GM12878 (cell line): ENCODE results near the gene PDGFA. TPM values are rescaled to one million over a fixed set of nuclear protein-coding genes. Genes with fewer than 3 reads are reported as not detected.

ENCODE experiments used
- ATAC-seq: fragments of 200-7000 bp; cut with Tn5 transposase; 3 replicates; pipeline ENCODE4 v1.9.1; 2020; ENCODE audit warnings: mild to moderate bottlenecking, moderate library complexity
- BruUV-seq: library from RNA; stranded (reverse); fragments of 400-500 nt; replicated peaks from 2 replicates; lab custom pipeline; 2021; lab: Mats Ljungman, UMichigan
- CTCF ChIA-PET: fragments of 300-600 bp; sonication (Branson Sonifier 250); formaldehyde crosslinking; extraction: SDS; loops from one replicate; lab custom pipeline; 2021; ENCODE audit warnings: inconsistent platforms; lab: Yijun Ruan, JAX
- POLR2A ChIA-PET: fragments of 350-600 bp; formaldehyde crosslinking; extraction: SDS; loops from one replicate; lab custom pipeline; 2021; ENCODE audit warnings: inconsistent platforms; lab: Charles Lee
- RAD21 ChIA-PET: fragments of 300-600 bp; sonication (Branson Sonifier 250); formaldehyde crosslinking; loops from one replicate; lab custom pipeline; 2023; ENCODE audit warnings: antibody characterized with exemption; ENCODE audit not compliant: unreplicated experiment; lab: Charles Lee
- SMC1A ChIA-PET: fragments of 300-600 bp; sonication (Branson Sonifier 250); formaldehyde crosslinking; loops from one replicate; lab custom pipeline; 2023; ENCODE audit not compliant: unreplicated experiment, uncharacterized antibody; lab: Charles Lee
- DNase-seq: peaks from one replicate; pipeline ENCODE4 v3.0.0-alpha.2; 2011; ENCODE audit warnings: low read depth, low spot score
- FAIRE-seq: peaks from 3 replicates; lab custom pipeline; 2011; peaks lifted over from hg19 to GRCh38; lab: Jason Lieb, UNC
- H2AFZ ChIP-seq: 2 replicates; pipeline ENCODE4 v1.6.0; 2011; ENCODE audit warnings: low read depth, low read length, control low read depth; ENCODE audit not compliant: control insufficient read depth
- H3K27ac ChIP-seq: 2 replicates; pipeline ENCODE4 v1.5.1; 2011; ENCODE audit warnings: control low read depth; ENCODE audit not compliant: control insufficient read depth, insufficient read depth
- H3K27me3 ChIP-seq, 2 experiments: replicated peaks in 1 of 2; 2 replicates each; pipeline versions ENCODE4 v1.6.0 to v1.6.1; 2011; ENCODE audit warnings: low read length in 1 of 2; ENCODE audit not compliant: control insufficient read depth in 2 of 2, insufficient read depth in 2 of 2
- H3K36me3 ChIP-seq, 2 experiments: 2 replicates each; pipeline ENCODE4 v1.5.1; 2011; ENCODE audit warnings: low read length in 1 of 2; ENCODE audit not compliant: control insufficient read depth in 2 of 2, insufficient read depth in 2 of 2
- H3K4me1 ChIP-seq: 2 replicates; pipeline ENCODE4 v1.6.1; 2011; ENCODE audit warnings: mild to moderate bottlenecking, low read length, moderate library complexity, mixed read lengths; ENCODE audit not compliant: control insufficient read depth, insufficient read depth
- H3K4me2 ChIP-seq: 2 replicates; pipeline ENCODE4 v1.6.0; 2011; ENCODE audit warnings: control low read depth; ENCODE audit not compliant: control insufficient read depth, insufficient read depth
- H3K4me3 ChIP-seq: fragments of 200-600 bp; sonication (generic); 2 replicates; pipeline ENCODE4 v1.5.1; 2016
- H3K79me2 ChIP-seq: 2 replicates; pipeline ENCODE4 v1.6.0; 2011; ENCODE audit warnings: low read length; ENCODE audit not compliant: control insufficient read depth, insufficient read depth
- H3K9ac ChIP-seq: 2 replicates; pipeline ENCODE4 v1.8.0; 2011; ENCODE audit warnings: low read length, control low read depth, mixed read lengths; ENCODE audit not compliant: control insufficient read depth, insufficient read depth
- H3K9me3 ChIP-seq: replicated peaks from 3 replicates; pipeline ENCODE4 v1.5.1; 2011; ENCODE audit warnings: mild to moderate bottlenecking, low read length; ENCODE audit not compliant: control insufficient read depth, insufficient read depth
- H4K20me1 ChIP-seq: 2 replicates; pipeline ENCODE4 v1.6.0; 2011; ENCODE audit not compliant: control insufficient read depth, insufficient read depth
- ATF7 ChIP-seq: fragments of 450-650 bp; IDR thresholded peaks from 2 replicates; pipeline ENCODE4 v1.6.1; 2016; ENCODE audit warnings: low read depth, mild to moderate bottlenecking
- CBFB ChIP-seq: IDR thresholded peaks from 2 replicates; pipeline ENCODE4 v1.6.1; 2016; ENCODE audit warnings: antibody characterized with exemption, low read depth
- CHD4 ChIP-seq: fragments of 200-600 bp; sonication (generic); IDR thresholded peaks from 2 replicates; pipeline ENCODE4 v1.6.1; 2016; ENCODE audit warnings: mild to moderate bottlenecking
- FOS ChIP-seq: IDR thresholded peaks from 3 replicates; pipeline ENCODE4 v1.6.1; 2011; ENCODE audit warnings: borderline replicate concordance; ENCODE audit not compliant: insufficient read length; ENCODE audit errors: extremely low read depth
- HDAC6 ChIP-seq: fragments of 200-600 bp; sonication (generic); IDR thresholded peaks from one replicate; pipeline ENCODE4 v1.8.0; 2017; ENCODE audit warnings: antibody characterized with exemption; ENCODE audit not compliant: unreplicated experiment
- HDGF ChIP-seq: fragments of 450-650 bp; IDR thresholded peaks from 2 replicates; pipeline ENCODE4 v1.6.1; 2016; ENCODE audit warnings: antibody characterized with exemption
- NFIC ChIP-seq: IDR thresholded peaks from 2 replicates; pipeline ENCODE4 v1.6.1; 2012; ENCODE audit warnings: low read depth, mild to moderate bottlenecking, inconsistent platforms, low read length, moderate library complexity
- NFXL1 ChIP-seq: fragments of 450-650 bp; IDR thresholded peaks from 2 replicates; pipeline ENCODE4 v1.6.1; 2017; ENCODE audit warnings: antibody characterized with exemption, mild to moderate bottlenecking, borderline replicate concordance
- NFYB ChIP-seq: IDR thresholded peaks from 2 replicates; pipeline ENCODE4 v1.6.1; 2011; ENCODE audit warnings: low read depth, mild to moderate bottlenecking, low read length, improper control_type of control experiment, moderate library complexity; ENCODE audit not compliant: insufficient read depth
- NR2F1 ChIP-seq: fragments of 450-650 bp; conservative IDR thresholded peaks from 2 replicates; pipeline ENCODE4 v1.6.1; 2017; ENCODE audit warnings: mild to moderate bottlenecking
- RELA ChIP-seq: fragments of 450-650 bp; IDR thresholded peaks from 2 replicates; pipeline ENCODE4 v1.8.0; 2014; ENCODE audit warnings: borderline replicate concordance; ENCODE audit not compliant: partially characterized antibody
- TARDBP ChIP-seq: IDR thresholded peaks from 2 replicates; pipeline ENCODE4 v1.6.1; 2016; ENCODE audit warnings: borderline replicate concordance
- TCF3 ChIP-seq: IDR thresholded peaks from 2 replicates; pipeline ENCODE4 v1.6.1; 2012; ENCODE audit warnings: low read depth, mild to moderate bottlenecking, low read length, borderline replicate concordance; ENCODE audit not compliant: insufficient read depth
- WRNIP1 ChIP-seq: IDR thresholded peaks from 2 replicates; pipeline ENCODE4 v1.6.1; 2011; ENCODE audit warnings: low read depth, low read length, improper control_type of control experiment, borderline replicate concordance
- ZNF622 ChIP-seq: fragments of 450-650 bp; IDR thresholded peaks from 2 replicates; pipeline ENCODE4 v1.6.1; 2017; ENCODE audit warnings: mild to moderate bottlenecking, inconsistent platforms
- WGBS: methylation state at CpG from one replicate; pipeline ENCODE4 v1.1.6; 2016; ENCODE audit warnings: low lambda C conversion rate; ENCODE audit not compliant: insufficient replicate concordance, insufficient coverage; ENCODE audit errors: missing lambda C conversion rate; 5-methylcytosine and 5-hydroxymethylcytosine counted together
- in situ Hi-C: fragments of 300-500 bp; cut with MboI; formaldehyde crosslinking; loops from 9 replicates; pipeline ENCODE4 v1.14.3; 2018; ENCODE audit warnings: mixed read lengths
- intact Hi-C: fragments of 100-400 bp; cut with micrococcal nuclease; formaldehyde crosslinking; loops from one replicate; pipeline ENCODE4 v1.14.2; 2022; ENCODE audit not compliant: unreplicated experiment
- polyA plus RNA-seq, 11 experiments: library from polyadenylated mRNA; depleted of rRNA in 4 of 11; unstranded in 6 of 11; stranded (reverse) in 5 of 11; fragments of >200 nt; fragmentation: Nextera tagmentation in 4 of 11; fragmentation: Illumina TruSeq in 1 of 11; extraction: Ambion mirVana in 4 of 11; extraction: Trizol in 1 of 11; gene quantifications; 1 replicate in 1 of 11; 2 replicates in 10 of 11; pipeline versions ENCODE4 v1.2.1 to v1.2.3, GENCODE V29; 2011 to 2016; ENCODE audit warnings: inconsistent platforms in 2 of 11, missing spikeins in 2 of 11, low read depth in 1 of 11
- total RNA-seq, 4 experiments: library from RNA; depleted of rRNA in 3 of 4; stranded (reverse); fragments of >200 nt in 3 of 4; fragmentation: Illumina TruSeq in 1 of 4; extraction: Trizol in 1 of 4; gene quantifications; 2 replicates each; pipeline versions ENCODE4 v1.2.1 to v1.2.3, GENCODE V29; 2013 to 2021
- TF ChIP-seq, protein P1 (sequence below): fragments of 450-650 bp; IDR thresholded peaks from 2 replicates; pipeline ENCODE4 v1.6.1; 2018; ENCODE audit warnings: borderline replicate concordance, mild to moderate bottlenecking; ENCODE audit not compliant: partially characterized antibody

The PDGFA gene
- total and polyA plus RNA-seq, 10 of the 15 experiments (the other 5 are each of a cell fraction or from before 2014, with no cell fraction given) = 2.5 to 10.0 (median 5.6) TPM

- in situ Hi-C loops = no loop called here
- RAD21 ChIA-PET = no interaction called here
Measured at GRCh38 chr7:482521-483083, 37.0 kb downstream of the PDGFA start.

More at GRCh38 chr7:482521-483083, 37.0 kb downstream of the PDGFA start:
- no peaks in the 10 kb centered on the region for H3K79me2 ChIP-seq
- 0% methylated on average over 1 of the region's 1 CpG for WGBS
- H3K4me1 ChIP-seq = no peaks in the 10 kb centered on the region
- H3K9ac ChIP-seq = no peak overlapping the region
- H3K9me3 ChIP-seq = no peaks in the 10 kb centered on the region
- H3K27me3 ChIP-seq = no peaks in the 10 kb centered on the region
- intact Hi-C loops = no loop called here
- H3K4me2 ChIP-seq = no peak overlapping the region
- FAIRE-seq (no peak), ATAC-seq (no peak), DNase-seq (no peak)
- SMC1A ChIA-PET = no interaction called here
- H3K4me3 ChIP-seq = no peak overlapping the region
- TF ChIP-seq ATF7 = no peak
- TF ChIP-seq ZNF622 = no peak
- TF ChIP-seq CHD4 = no peak
- no peak for TF ChIP-seq NR2F1
- TF ChIP-seq TARDBP = no peak
- TF ChIP-seq NFYB = no peak
- no peak for TF ChIP-seq RELA
- TF ChIP-seq, protein P1, sequence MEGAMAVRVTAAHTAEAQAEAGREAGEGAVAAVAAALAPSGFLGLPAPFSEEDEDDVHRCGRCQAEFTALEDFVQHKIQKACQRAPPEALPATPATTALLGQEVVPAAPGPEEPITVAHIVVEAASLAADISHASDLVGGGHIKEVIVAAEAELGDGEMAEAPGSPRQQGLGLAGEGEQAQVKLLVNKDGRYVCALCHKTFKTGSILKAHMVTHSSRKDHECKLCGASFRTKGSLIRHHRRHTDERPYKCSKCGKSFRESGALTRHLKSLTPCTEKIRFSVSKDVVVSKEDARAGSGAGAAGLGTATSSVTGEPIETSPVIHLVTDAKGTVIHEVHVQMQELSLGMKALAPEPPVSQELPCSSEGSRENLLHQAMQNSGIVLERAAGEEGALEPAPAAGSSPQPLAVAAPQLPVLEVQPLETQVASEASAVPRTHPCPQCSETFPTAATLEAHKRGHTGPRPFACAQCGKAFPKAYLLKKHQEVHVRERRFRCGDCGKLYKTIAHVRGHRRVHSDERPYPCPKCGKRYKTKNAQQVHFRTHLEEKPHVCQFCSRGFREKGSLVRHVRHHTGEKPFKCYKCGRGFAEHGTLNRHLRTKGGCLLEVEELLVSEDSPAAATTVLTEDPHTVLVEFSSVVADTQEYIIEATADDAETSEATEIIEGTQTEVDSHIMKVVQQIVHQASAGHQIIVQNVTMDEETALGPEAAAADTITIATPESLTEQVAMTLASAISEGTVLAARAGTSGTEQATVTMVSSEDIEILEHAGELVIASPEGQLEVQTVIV = no peak
- no peak for TF ChIP-seq WRNIP1
- no peak for TF ChIP-seq FOS
- no peak for TF ChIP-seq NFIC
- TF ChIP-seq TCF3 = no peak
- TF ChIP-seq NFXL1 = no peak
- TF ChIP-seq HDAC6 = no peak
- TF ChIP-seq CBFB = no peak
- no peak for TF ChIP-seq HDGF
- POLR2A ChIA-PET = no interaction called here
- CTCF ChIA-PET = no interaction called here
- no peaks in the 10 kb centered on the region for H4K20me1 ChIP-seq
- BruUV-seq = no TSS peak
- no peak overlapping the region for H3K27ac ChIP-seq
- H3K36me3 ChIP-seq = no peaks in the 10 kb centered on the region
- H2AFZ ChIP-seq = no peak overlapping the region
